Stimulated activated CD4-positive, alpha-beta T cell treated with anti-CD3 and anti-CD28 coated beads, Interleukin-4, amount 100 ng/mL, for 4 hours (primary cell): ENCODE data around the gene MEX3A.
"Not testable (repeated sequence)": the region's sequence is repeated elsewhere in the genome, so short reads cannot be mapped to it uniquely, and the experiment has no call there.

ENCODE experiments used
- DNase-seq, 2 experiments: peaks; one replicate each; pipeline ENCODE4 v3.0.0-alpha.2; 2020

MEX3A gene

DNA sequence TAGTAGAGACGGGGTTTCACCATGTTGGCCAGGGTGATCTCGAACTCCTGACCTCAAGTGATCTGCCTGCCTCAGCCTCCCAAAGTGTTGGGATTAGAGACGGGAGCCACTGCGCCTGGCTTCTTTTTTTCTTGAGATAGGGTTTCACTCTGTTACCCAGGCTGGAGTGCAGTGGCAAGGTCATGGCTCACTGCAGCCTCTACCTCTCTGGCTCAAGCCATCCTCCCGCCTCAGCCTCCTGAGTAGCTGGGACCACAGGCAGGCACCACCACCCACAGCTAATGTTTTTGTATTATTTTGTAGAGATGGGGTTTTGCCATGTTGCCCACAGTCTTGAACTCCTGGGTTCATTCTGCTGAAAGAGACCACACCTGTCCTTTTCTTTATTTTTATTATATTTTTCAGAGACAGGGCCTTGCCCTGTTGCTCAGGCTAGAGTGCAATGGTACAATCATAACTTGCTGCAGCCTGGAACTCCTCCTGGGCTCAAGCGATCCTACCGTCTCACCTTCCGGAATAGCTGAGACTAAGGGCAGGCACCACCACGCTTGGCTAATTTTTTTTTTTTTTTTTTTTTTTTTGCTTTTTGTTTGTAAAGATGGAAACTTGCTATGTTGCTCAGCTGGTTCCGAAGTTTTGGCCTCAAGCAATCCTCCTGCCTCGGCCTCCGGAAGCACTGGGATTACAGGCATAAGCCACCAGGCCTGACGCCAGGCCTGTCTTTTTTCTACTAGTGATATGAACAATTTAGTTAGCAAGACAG, 35.3 kb upstream of the MEX3A start:
- no peak for DNase-seq

DNA sequence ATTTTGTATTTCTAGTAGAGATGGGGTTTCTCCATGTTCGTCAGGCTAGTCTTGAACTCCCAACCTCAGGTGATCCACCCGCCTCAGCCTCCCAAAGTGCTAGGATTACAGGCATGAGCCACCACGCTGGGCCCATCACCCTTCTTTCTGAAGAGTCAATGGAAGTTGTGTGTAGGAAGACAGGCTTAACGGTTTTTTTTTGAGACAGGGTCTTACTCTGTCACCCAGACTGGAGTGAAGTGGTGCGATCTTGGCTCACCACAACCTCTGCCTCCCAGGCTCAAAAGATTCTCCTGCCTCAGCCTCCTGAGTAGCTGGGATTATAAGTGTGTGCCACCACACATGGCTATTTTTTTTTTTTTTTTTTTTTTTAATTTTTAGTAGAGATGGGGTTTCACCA, 34.5 kb upstream of the MEX3A start:
- DNase-seq, result not testable (repeated sequence)

DNA sequence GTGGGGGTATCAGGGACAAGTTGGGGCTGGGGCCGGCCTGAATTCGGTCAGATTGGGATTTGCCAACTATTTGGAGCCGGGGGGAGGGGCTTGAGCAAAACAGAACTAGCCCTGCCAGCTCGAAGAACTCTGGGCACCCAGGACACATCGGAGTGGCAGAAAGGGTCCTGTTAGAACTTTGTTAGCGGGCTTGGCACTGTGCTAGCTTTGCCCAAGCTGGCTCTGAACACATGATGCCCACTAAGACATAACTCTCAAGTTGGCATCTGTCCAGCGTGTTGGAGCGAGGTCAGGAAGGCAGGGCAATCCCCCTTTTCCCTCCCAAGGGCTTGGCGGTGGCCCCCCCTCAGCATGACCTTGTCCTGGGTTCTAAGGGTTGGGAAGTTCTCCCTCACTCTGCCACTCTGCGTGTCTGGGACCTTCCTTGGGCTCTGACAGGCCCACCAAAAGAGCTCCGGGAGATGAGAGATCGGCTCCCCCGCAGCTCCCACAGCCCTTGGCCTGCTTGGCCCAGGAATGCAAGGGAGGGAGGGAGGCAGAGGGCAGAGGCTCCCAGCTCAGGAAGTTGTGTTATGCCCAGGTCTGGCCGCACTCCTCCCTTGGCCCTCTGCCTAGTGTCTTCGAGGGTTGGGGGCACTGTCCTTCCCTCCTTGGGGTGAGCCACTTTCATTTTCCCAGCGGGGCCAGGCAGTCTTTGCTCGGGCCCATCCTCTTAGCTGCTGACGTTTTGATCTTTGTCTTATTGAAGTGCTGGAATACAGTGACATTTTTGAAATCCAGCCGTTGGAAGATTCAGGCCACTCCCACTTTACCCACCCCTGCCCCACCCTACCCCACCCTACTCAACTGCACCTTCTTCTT, 33.5 kb upstream of the MEX3A start:
- DNase-seq, result no peak

DNA sequence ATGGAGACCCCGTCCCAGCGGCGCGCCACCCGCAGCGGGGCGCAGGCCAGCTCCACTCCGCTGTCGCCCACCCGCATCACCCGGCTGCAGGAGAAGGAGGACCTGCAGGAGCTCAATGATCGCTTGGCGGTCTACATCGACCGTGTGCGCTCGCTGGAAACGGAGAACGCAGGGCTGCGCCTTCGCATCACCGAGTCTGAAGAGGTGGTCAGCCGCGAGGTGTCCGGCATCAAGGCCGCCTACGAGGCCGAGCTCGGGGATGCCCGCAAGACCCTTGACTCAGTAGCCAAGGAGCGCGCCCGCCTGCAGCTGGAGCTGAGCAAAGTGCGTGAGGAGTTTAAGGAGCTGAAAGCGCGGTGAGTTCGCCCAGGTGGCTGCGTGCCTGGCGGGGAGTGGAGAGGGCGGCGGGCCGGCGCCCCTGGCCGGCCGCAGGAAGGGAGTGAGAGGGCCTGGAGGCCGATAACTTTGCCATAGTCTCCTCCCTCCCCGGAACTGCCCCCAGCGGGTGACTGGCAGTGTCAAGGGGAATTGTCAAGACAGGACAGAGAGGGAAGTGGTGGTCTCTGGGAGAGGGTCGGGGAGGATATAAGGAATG, 32.8 kb upstream of the MEX3A start:
- no peak for DNase-seq

DNA sequence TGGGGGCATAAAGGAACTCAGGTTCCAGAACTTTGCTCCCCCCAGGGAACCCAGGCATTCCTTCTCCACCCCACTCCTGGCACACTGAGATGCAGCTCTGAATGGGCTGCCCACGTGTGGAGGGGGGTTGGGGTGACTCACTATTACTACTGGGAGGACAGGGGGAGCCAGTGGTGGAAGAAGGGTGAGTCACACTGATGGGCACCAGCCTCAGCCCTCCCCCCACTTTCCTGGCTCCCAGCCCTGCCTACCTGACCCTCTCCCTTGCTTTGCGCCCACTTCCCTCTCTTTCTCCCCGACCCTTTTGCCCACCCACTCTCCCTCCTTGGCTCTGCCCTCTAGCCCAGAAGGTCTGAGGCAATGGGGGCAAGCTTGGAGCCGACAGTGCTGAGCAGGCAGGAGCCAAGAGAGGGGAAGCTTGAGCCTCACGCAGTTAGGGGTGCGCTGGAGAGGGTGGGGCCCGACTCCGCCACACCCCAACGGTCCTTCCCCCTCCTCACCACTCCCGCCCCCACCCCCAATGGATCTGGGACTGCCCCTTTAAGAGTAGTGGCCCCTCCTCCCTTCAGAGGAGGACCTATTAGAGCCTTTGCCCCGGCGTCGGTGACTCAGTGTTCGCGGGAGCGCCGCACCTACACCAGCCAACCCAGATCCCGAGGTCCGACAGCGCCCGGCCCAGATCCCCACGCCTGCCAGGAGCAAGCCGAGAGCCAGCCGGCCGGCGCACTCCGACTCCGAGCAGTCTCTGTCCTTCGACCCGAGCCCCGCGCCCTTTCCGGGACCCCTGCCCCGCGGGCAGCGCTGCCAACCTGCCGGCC, 32.0 kb upstream of the MEX3A start, which contains the start of gene LMNA:
Gene LMNA (plus strand): TSS at position 611 of the 818 bp plus-strand sequence. CDS start 208 bp downstream, outside the sequence.
- DNase-seq, result peak; percentile 72 to 86

DNA sequence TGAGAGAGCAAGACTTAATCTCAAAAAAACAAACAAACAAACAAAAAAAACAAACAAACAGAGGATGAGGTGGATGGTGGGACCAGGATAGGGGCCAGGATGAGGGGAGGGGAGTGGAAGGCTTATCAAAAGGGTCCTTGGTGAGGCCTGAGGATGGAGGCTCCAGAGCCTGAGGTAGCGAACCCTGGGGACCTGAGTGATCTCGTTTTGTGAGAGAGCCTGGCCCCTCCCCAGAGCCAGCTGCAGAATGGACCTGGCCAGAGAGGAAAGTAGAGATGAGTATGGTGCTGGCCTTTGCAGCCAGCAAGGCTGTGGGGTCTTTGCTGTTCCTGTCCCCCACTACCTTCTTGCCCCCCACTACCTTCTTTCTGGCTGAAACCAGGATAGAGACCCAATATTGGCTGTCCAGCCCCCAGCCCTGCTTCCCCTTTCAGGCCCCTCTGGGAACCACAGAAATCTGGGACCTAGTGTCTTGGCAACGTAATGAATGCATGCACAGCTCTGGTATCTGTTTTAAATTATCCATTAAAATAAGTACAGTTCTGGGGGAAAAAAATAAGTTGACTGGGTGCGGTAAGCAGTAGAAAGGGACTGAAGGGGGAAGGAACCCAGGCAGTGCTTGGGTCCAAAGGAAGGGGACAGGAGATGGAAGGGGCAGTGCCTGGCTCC, 31.2 kb upstream of the MEX3A start:
- DNase-seq, result no peak

DNA sequence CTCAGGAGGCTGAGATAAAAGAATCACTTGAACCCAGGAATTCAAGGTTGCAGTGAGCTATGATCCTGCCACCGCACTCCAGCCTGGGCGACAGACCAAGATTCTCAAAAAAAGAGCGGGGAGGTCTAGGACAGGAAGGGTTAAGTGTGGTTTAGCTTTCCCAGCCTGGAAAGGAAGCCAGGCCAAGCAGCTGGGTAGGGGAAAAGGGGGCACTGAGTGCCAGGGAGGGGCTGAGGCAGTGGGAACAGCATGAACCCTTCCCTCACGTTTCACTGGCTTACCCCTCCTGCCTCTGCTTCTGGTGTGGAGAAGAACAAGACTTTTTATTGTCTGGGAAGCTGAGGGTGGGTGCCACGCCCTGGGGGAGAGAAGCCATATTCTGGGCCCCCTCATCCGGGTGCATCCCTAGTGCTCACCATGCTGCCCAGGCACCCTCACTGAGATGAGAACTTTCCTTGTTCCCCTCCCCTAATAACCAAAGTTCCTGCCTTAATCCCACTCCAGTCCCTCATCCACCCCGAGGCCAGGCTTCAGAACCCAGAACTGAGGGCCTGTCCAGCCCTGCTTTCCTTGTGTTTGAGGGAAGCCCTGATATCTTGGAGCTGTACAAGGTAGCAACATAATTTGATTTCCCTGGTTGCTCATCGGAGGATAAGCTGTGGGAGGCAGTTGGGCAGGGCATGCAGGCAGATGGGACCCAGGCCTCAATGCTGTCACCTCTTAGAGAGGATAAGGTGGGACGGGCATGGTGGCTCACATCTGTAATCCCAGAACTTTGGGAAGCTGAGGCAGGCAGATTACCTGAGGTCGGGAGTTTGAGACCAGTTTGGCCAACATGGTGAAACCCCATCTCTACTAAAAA, 30.2 kb upstream of the MEX3A start:
- no peak for DNase-seq

DNA sequence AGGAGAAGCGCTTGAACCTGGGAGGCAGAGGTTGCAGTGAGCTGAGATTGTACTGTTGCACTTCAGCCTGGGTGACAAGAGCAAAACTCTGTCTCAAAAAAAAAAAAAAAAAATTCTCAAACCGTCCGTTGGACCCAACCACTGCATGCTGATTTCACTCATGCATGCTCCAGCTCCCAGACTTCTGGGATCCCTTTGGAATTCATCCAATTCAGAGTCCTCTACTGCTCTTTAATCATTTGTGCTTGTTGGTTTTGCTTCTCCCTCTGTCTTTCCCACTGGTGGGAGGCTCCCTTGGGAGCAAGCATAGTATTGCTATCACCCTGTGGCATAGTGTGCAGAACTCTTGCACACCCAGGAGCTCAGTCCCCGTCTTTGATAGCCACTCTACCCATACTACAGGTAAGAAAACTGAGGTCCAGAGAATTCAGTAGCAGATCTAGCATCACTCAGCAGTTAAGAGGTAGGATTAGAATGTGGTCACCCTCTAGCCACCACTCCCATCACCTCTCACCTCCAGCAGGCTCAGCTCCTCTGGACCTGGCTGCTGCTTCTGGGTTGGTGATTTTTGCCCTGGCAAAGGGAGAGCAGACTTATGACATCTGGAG, 29.2 kb upstream of the MEX3A start:
- no peak for DNase-seq

DNA sequence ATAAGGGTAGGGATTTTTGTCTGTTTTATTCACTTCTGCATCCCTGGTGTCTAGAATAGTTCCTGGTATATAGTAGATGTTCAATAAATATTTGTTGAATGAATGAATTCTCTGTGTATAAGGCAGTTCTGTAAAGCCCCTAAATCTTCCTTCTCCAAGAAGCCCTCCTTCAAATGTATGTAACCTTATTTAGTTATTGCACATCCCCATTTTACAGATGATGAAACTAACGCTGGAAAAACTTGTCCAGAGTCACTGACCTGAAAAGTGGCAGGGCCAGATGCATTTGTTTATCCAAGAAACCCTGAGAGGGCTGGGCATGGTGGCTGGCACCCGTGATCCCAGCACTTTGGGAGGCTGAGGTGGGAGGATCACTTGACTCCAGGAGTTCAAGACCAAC, 28.0 kb upstream of the MEX3A start:
- no peak for DNase-seq

DNA sequence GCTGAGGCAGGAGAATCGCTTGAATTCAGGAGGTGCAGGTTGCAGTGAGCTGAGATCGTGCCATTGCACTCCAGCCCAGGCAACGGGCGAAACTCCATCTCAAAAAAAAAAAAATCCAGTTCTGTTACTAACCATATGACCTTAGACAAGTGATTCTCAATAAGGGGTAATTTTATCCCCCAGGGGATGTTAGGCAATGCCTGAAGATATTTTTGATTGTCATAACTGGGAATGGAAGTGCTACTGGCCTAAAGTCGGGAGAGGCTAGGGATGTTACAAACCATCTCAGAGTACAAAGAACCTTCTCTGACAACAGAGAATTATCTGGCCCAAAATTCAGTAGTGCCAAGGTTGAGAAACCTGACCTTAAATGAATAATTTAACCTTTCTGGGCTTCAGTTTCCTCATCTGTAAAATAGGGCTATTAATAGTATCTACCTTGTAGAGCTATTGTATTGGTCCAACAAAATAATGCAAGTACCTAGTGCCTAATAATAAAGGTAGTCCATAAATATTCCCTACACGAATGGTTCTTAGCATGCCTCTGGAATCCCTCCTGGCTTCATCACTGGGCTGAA, 26.5 kb upstream of the MEX3A start:
- DNase-seq, result no peak

DNA sequence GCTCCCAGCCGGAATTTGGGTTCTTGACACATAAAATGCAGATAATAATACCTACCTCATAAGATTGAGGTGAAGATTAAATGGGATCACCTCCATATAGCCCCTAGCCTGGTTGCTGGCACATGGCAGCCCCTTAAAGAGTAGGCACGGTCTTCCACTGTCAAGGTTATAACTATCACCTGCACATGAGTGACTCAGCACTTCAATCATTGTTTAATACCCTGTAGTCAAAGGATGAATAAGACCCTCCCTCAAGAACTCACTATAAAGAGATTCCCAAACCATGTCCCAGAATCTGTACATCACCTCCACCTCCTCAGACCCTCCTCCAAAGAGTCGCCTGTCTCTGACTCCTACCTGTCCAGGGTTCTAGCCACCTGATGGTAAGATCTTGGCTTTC, 25.8 kb upstream of the MEX3A start:
- DNase-seq, result no peak

DNA sequence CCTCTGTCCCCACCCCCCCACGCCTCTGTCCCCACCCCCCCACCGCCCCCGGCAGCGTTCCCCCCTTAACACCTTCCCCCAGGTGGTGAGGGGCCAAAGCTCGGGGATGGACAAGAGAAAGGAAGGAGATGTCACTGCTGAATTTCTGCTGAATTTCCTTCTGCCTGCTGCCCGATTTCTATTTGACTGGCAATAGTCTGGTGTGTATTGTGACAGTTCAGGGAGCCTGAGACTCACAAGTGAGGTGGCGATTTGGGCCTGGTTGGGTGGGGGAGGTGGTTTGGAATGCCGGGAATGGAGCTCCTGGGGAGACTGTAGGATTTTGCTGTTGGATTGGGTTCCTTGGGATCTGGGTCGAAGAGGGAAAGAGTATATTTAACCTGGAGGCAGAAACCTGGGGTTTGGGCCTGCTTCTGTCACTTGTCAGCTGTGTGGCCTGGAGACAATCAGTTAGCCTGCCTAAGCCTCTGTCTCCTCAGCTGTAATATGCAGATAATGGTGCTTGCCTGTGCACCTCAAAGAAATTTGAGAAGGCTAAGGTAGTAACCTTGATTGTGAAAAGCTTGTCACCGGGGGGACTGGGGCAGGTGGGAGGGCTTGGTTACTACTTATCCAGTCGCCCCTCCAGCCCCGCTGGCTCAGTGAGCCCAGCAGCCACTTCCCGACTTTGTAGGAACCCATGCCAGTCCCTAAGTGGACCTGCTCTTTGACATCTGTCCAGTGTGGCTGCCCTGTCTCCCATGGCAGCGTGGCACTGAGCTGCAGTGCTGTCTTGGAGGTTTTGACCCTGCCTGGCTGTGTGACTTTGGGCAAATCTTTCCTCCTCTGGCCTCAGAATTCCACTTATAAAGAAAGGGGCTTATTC, 24.6 kb upstream of the MEX3A start:
- no peak for DNase-seq

DNA sequence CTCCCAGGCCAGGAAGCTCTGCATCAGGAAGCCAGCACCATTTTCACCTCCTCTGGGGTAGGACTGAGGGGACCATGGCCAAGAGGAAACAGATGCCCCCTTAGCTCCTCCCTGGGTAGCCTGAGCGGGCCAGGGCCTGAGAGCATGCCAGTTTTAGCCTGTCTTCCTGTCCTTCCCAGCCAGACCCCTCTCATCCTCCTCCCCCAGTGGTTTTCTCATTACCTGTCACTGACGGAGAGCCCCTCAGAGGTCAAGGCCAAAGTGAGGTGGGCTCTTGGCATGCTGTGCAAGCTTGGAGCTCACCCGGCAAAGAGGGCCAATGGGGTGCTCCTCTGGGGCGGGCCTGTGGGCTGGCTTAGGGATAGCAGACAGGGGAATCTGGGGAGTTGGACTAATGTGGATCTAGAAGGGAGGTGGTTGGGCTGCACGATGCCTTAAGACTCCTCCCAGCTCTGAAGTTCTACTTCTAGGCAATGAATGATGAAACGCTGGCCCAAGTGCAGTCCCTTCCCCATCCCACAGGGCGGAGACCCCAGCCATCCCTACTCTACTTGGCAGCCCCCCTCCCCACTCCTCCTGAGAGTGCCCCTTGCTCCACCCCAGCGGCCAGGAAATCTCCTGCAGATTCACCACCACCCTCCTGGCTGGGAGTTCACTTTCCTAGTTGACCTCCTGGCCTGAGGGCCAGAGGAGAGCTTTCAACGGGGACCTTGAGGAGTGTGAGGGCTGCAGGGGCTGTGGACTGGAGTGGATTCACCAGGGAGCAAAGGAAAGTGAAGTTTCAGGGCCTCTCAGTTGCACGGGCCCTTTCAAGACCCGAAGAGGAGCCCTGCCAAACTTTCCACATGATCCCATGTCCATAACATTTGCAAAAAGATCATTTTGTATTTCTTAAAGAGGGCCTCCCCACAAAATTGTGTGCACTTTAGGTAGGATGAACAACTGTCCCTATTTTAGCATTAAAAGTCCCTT, 22.9 kb upstream of the MEX3A start:
- DNase-seq, result no peak

DNA sequence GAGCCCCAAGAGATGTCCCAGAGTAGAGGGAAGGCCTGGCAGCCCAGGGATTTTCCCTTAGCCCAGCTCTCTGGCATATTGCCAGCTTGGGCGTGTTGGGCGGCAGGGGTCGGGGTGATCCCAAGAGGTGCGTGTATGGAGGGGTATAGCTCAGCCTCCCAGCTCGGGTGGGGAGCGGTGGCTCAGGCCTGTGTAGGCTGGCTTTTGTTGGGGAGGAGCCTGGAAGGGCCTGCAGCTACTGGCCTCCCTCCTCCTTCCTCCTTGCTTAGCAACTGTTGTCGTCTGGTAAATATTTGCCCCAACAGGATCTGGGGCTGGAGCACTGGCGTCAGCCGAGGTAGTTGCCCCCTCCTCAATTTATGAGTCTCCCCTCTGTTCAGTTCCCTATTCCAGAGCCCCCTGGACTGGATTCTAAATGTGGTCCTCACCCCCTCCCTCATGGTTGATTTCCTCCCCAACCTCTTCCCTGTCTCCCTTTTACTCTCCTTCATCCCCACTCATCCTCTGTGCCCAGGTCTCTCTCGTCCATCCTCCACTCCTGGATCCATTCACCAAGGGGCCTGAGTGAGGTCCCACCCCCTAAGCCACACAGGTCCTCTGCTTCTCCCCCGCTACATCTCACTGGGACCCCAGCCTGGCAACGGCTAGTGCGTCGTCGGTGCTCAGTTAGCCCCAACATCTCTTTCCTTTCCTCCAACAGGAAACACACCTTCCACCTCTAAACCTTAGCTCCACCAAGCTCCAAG, 22.0 kb upstream of the MEX3A start:
- DNase-seq, result peak in 1 of 2 experiments; percentile 25

DNA sequence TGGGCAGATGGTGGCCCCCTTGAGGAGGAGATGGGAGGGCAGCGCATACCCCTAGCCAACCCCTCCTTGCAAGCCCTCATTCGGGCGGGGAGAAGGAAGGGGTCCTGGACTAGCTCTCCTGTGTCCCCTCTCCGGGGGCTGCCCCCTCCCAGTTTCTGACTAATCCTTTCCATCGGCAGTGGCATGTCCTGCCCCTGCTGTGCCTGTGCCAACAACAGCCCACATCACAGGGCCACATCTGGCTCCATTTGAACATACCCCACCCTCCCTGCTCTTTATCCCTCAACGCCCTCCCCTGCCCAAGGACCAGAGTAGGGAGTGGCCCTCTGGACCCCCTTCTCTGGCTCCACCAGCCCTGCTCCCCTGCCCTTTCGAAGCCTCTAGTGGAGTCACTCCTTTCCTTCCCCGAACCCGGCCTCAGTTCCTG, 21.3 kb upstream of the MEX3A start:
- peak in 1 of 2 experiments; percentile 55 for DNase-seq

DNA sequence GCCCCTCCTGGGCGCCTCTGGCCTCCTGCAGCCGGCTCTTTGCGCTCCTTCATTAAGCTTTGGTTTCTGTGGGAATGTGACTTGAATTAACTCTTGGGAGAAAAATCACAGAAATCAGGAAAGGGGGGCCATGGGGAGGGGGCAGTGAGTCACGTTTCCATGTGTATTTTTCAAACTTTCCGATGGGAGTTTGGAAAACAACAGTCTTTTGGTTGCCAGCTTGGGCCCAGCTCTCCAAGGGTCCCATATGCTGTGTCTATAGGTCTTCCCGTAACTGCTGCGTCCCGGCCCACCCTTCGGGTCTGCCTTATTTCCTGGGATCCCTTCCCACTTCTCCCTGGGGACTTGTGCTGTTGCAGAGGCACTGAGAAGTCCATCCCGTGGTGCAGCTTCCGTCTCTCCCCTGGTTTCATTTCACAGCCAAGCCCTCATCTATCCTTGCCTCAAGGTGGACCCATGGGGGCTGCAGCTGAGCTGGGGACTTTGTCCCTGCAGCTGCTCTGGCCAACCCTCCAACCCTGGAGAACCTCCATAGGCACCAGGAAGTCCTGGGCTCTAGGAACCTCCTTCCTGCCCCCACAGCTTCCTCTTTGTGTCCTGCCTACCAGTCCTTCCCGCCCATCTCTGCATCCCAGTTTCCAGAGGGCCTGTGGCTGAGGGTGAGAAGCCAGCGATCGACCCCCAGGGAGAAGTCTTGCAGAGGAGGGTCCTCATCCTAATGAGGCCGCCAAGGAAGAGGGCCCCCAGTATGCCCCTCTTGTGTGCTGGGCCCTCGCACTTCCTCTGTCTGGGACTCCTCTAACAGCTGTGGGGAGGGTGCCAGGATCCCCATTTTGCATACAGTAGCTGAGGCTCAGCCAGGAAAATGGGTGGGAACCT, 20.6 kb upstream of the MEX3A start:
- DNase-seq, result no peak
